ENCODE results near the gene EEPD1. TPM values are rescaled to one million over a fixed set of nuclear protein-coding genes. Genes with fewer than 3 reads are reported as not detected.

Gene EEPD1
- total RNA-seq, 4 donors from 2014 or later: 19.8 to 46.3 (median 29.3) TPM

DNA sequence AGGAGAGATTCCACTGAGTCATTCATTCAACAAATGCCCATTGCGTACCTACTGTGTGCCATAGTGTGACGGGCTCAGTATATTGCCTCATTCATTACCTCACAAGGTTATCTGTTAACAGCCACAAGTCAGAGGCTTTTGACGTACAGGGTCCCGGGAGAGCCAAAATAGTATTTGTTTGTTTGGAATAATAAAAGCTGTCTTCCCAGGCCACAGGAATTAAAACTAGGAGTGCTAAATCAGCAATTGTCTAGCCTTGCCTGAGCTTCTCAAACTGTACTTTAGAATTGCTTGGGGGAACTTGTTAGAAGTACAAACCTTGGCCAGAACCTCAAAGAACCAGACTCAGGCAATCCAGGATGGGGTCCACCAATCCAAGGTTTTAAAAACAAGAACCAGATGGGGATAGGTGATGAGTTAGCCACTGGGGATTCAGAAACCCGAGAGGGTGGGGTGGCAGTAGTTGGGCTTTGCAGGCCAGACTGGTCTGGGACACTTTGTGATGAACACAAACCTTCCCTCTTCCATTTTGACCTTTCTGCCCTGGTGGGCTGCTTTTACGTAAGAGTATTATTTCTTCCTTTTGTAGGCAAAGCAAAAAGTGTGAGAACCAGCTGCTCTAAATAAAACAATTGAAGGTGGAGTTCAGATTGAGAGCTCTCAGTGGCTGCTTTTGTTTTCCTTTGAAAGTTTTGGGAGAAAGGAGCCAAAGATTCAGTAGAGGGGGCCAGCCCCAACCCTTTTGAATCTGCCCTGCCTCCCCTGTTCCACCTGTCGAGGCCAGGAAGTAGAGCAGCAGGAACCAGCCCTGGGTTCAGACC is 123.6 kb downstream of the EEPD1 start:
- no peaks in the 10 kb centered on the region for H3K27me3 ChIP-seq
- H3K36me3 ChIP-seq: no peaks in the 10 kb centered on the region
- peaks cover 0 to 40% (median 2%) of the 10 kb centered on the region in 4 donors for H3K4me1 ChIP-seq
- TF ChIP-seq, protein P1, sequence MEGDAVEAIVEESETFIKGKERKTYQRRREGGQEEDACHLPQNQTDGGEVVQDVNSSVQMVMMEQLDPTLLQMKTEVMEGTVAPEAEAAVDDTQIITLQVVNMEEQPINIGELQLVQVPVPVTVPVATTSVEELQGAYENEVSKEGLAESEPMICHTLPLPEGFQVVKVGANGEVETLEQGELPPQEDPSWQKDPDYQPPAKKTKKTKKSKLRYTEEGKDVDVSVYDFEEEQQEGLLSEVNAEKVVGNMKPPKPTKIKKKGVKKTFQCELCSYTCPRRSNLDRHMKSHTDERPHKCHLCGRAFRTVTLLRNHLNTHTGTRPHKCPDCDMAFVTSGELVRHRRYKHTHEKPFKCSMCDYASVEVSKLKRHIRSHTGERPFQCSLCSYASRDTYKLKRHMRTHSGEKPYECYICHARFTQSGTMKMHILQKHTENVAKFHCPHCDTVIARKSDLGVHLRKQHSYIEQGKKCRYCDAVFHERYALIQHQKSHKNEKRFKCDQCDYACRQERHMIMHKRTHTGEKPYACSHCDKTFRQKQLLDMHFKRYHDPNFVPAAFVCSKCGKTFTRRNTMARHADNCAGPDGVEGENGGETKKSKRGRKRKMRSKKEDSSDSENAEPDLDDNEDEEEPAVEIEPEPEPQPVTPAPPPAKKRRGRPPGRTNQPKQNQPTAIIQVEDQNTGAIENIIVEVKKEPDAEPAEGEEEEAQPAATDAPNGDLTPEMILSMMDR (IDR thresholded peaks at IDR 0.05): no peak
- TF ChIP-seq POLR2A (IDR thresholded peaks at IDR 0.05): no peak
- no peak for DNase-seq
- no peak overlapping the region for H3K27ac ChIP-seq
- H3K4me3 ChIP-seq: no peak overlapping the region
- no peaks in the 10 kb centered on the region for H3K9me3 ChIP-seq

DNA sequence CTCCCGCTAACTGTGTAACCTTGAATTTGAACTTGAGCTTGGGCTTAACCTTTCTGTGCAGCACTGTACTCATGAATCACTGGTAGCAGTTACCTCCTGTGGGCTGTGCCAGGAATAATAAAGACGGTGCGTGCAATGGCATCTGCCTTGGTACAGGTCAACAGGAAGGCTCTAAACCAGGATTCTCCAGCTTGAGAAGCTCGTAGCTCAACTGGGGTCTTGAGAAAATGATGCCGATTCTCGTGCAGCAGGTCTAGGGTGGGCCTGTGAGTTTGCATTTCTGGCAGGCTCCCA is 124.1 kb downstream of the EEPD1 start:
- no peaks in the 10 kb centered on the region for H3K27me3 ChIP-seq
- peaks cover 0 to 40% (median 2%) of the 10 kb centered on the region in 4 donors for H3K4me1 ChIP-seq
- no peaks in the 10 kb centered on the region for H3K36me3 ChIP-seq
- H3K4me3 ChIP-seq: no peak overlapping the region
- no peaks in the 10 kb centered on the region for H3K9me3 ChIP-seq
- TF ChIP-seq, protein P1 (IDR thresholded peaks at IDR 0.05): no peak
- no peak for TF ChIP-seq POLR2A (IDR thresholded peaks at IDR 0.05)
- DNase-seq: peak in 1 of 3 donors; percentile 45
- no peak overlapping the region for H3K27ac ChIP-seq

DNA sequence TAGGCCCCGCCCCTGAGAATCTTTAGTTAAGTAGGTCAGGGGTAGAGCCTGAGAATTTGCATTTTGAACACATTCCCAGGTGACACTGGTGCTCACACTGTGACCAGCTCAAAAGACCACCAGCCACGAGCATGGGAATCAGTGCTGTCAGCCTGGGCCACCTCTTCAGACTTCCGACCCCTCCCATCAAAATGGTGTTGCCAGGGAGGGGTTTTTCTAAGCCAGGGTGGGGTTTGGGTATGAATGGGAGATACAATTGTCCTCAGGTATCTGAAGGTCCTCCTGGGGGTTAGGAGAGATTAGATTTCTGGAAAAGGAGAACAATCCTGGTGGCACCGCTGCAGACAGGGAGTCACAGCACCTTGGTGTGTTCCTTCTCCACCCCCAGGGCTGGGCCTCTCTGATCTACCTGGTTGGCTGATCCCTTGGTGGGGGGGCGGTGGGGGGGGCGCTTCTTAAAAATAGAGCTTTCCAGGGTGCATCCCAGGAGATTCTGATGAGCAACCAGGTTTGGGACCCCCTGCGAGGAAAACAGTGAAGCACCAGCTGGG is 125.1 kb downstream of the EEPD1 start:
- no peaks in the 10 kb centered on the region for H3K27me3 ChIP-seq
- TF ChIP-seq, protein P1 (IDR thresholded peaks at IDR 0.05): no peak
- no peak for TF ChIP-seq POLR2A (IDR thresholded peaks at IDR 0.05)
- H3K27ac ChIP-seq: no peak overlapping the region
- H3K4me3 ChIP-seq: no peak overlapping the region
- H3K9me3 ChIP-seq: no peaks in the 10 kb centered on the region
- peaks cover 0 to 40% (median 2%) of the 10 kb centered on the region in 4 donors for H3K4me1 ChIP-seq
- no peaks in the 10 kb centered on the region for H3K36me3 ChIP-seq
- DNase-seq: no peak

DNA sequence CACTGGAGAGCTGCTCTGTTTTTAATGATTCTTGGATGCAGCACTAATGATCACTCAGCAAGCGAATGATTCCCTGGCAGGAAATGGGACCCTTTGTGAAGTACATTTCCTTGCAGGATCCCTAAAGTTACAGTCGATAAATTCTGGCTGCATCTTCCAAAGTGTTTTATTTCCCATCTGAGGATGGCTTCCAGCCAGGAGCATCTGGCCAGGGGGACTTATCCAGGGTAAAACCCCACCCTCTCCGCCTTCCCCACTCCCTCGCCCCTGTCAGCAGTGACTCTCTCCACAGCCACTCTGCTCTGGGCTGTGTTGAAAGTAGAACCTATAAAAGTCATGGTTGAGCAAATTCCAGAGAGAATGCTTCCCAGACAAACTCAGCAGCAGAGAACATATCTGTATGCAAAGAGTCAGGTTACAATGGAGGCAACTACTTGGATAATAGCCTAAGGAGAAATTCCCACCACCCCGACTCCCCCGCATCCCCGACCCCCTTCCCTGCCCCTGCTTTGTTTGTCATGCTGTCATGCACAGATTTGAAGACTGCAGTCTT is 125.6 kb downstream of the EEPD1 start:
- Histone ChIP-seq H3K27me3 (no peaks in the 10 kb centered on the region), H3K9me3 (no peaks in the 10 kb centered on the region), H3K4me1 (peaks cover 0 to 40% (median 2%) of the 10 kb centered on the region in 4 donors), H3K36me3 (no peaks in the 10 kb centered on the region), H3K4me3 (no peak overlapping the region), H3K27ac (no peak overlapping the region)
- DNase-seq: peak in 1 of 3 donors; percentile 37
- TF ChIP-seq, protein P1 (IDR thresholded peaks at IDR 0.05): no peak
- no peak for TF ChIP-seq POLR2A (IDR thresholded peaks at IDR 0.05)

DNA sequence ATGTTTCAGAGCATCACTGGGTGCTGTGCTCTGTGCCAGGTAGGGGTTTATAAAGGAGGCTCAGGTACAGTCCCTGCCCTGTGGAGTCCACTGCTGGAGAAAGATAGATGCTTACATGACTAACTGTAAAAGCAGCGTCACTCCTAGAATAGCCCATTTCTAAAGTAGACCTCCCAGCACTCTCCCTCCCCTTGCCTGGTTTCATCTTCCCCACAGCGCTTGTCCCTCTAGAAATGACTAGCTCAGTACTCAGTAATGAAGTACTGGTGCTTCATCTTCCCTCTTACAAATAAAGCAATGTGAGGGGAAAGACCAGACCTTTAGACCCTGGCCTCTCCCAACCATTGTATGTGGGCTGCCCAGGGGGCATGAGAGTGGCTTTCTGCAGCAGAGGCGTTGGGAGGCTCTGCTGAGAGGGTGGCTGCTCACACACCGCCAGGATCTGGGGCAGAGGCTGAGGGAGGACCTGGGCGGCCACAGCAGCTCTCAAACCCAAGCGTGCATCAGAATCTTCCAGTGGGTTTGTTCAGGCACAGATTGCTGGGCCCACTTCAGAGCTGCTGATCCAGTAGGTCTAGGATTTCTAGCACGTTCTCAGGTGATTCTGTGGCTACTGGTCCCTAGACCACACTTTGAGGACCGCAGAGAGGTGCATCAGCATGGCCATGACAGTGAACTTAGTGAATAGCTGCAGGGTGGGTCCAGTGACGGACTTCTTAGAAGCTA is 126.3 kb downstream of the EEPD1 start:
- Histone ChIP-seq H3K36me3 (no peaks in the 10 kb centered on the region), H3K27ac (no peak overlapping the region), H3K9me3 (no peaks in the 10 kb centered on the region), H3K4me3 (no peak overlapping the region), H3K27me3 (no peaks in the 10 kb centered on the region), H3K4me1 (peaks cover 0 to 40% (median 3%) of the 10 kb centered on the region in 4 donors)
- TF ChIP-seq POLR2A (IDR thresholded peaks at IDR 0.05): no peak
- TF ChIP-seq, protein P1 (IDR thresholded peaks at IDR 0.05): no peak
- DNase-seq: no peak

All from Peyer's patch (tissue), 4 donors.